Stimulated activated CD4-positive, alpha-beta T cell treated with anti-CD3 and anti-CD28 coated beads, Interleukin-2, amount 100 ng/mL, for 24 hours (primary cell): ENCODE data around the gene RCHY1.
A peak's percentile ranks its signal among the peaks of the same experiment; 100 is the strongest.
"Not testable (repeated sequence)": the region's sequence is repeated elsewhere in the genome, so short reads cannot be mapped to it uniquely, and the experiment has no call there.

Source experiments
- DNase-seq, 2 donors: peaks; one replicate each; pipeline ENCODE4 v3.0.0-alpha.2; 2020

The RCHY1 gene

GRCh38 chr4:75514949-75515612, 878 bp upstream of the RCHY1 start:
- DNase-seq: peak; percentile 10 to 24

DNA sequence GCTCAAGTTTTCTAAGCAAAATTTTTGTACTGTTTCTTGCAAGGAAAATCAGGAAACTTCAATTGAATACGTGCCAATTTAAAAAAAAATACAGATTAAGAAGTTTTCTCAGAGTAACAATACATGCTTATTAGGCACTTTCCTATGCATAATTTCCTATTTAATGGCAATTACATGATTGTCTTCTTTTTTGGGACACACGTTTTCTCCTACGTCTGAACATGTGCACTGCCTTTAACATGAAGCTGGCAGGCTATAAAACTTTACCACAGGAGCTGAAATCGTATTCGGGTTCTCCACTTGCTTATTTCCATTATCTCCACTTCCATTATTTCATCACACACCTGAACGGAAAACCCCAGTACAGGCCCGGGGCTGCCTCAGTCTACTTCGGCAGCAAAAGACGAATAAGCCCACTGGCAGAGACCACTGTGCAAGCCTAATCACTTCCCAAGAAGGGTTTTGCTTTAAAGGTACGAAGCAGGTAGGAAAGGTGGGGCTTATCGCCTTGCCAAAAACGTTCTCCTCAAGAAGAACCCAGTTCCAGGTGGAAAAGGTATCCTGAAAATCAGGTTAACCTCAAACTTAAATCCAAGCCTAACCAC, 575 bp downstream of the RCHY1 start:
- DNase-seq: no peak

DNA sequence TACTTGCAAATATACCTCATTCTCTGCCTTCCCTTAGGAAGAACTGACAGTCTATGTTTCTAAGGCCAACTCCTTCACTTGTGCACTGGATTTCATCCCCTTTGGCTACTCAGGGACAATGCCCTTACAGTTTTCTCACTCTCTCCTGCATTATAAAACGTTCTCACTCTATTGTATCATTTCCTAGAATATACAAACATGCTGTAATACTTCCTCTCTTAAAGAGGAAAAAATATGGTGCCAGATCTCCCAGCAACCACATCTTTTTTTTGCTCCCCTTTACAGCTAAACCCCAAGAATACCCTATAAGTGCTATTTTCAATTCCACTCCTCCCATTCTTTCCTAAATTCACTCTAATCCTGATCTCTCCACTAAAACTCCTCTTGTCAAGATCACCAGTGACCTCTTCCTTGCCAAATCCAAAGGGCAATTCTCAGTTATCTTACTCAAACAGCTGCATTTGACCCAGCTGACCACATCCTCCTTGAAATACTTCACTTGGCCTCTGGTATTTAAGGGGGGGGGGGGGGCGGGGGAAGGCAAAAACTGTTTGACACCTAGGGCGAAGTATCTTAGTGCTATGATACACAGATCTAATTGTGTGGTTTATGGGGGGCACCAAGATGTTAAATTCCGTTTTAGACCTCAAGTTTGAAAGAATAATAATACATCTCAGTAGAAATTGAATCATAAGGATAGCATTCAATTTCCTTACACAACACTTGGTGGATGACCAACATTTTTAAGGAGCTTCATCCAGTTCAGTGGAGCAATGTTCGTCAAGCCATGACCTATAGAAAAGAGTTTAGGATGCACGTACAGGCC, 1.6 kb downstream of the RCHY1 start:
- DNase-seq: no peak

DNA sequence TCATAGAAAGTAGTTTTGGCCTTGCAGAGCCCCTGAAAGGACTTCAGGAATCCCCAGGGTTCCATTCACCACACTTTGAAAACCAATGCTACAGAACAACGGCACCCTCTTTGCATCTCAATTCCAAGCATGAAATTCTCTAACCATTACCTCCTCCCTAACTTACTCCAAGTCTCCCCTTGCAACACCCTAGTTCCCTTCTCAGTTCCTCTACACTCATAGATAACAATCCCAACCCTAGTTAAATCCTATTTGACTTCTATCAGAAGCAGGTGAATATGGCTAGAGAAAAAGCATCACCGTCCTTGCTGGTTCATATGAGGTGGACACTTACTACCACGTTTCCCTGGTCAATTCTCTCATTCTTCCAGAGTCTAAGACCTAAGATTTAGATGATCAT, 2.4 kb downstream of the RCHY1 start:
- no peak for DNase-seq

DNA sequence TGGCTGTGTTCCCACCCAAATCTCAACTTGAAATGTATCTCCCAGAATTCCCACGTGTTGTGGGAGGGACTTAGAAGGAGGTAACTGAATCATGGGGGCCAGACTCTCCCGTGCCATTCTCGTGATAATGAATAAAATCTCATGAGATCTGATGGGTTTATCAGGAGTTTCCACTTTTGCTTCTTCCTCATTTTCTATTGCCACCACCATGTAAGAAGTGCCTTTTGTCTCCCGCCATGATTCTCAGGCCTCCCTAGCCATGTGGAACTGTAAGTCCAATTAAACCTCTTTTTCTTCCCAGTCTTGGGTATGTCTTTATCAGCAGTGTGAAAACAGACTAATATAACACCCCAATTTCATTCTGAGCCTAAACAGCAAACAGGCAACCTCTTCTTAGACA, 4.6 kb downstream of the RCHY1 start:
- DNase-seq: not testable (repeated sequence)

GRCh38 chr4:75505630-75506029, 8.6 kb downstream of the RCHY1 start:
- DNase-seq: no peak

GRCh38 chr4:75502671-75503070, 11.5 kb downstream of the RCHY1 start:
- no peak for DNase-seq

DNA sequence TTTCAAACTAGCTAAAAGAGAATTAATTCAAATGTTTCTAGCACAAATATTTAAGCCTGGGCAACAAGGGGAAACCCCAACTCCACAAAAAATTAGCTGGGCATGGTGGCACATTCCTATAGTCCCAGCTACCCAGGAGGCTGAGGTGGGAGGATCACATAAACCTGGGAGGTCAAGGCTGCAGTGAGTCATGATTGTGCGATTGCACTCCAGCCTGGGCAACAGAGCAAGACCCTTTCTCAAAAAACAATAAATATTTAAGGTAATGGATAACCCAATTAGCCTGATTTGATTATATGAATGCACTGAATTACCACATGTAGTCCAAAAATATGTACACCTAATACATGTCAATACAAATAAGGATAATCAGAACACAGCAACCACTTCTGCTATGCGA, 14.3 kb downstream of the RCHY1 start:
- no peak for DNase-seq

GRCh38 chr4:75498041-75498440, 16.2 kb downstream of the RCHY1 start:
- DNase-seq: no peak

- DNase-seq: no peak
Observed at GRCh38 chr4:75497133-75497532, 17.1 kb downstream of the RCHY1 start.

GRCh38 chr4:75496406-75496805, 17.8 kb downstream of the RCHY1 start:
- no peak for DNase-seq

DNA sequence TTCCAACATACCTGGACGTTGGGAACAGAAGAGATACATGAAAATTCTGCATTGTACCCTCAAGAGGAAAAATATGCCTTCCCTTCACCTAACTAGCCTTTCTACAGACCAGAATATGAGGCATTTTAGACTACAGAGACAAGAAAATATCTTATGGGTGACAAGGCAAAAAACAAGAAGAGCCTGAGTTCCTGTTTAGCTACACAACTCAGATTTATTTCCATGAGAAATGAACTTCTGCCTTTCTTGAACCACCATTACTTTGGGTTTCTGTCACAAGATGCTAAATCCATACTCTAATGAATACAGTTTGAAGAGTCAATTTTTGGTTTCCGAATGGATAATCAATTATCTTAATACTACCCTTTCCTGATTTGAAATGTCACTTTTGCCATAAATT, 18.7 kb downstream of the RCHY1 start:
- no peak for DNase-seq

DNA sequence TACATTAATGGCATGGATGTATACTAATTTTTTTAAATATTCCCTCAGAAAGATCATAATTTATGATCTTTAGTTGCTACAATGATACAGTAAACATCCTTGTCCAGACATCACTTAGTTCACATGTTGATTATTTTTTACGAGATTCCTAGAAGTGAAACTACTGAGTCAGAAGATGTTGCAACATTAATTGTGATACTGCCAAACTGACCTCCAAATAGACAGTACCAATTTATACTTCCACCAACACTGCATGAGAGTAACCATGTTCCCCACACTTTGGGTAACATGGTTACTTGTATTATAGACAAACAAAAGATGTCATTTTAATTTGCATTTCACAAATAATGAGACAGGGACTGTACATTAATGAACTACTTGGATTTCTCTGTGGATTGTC, 19.6 kb downstream of the RCHY1 start:
- no peak for DNase-seq

GRCh38 chr4:75490155-75490554, 24.0 kb downstream of the RCHY1 start:
- DNase-seq: no peak

GRCh38 chr4:75484190-75484589, 30.0 kb downstream of the RCHY1 start:
- DNase-seq: no peak

DNA sequence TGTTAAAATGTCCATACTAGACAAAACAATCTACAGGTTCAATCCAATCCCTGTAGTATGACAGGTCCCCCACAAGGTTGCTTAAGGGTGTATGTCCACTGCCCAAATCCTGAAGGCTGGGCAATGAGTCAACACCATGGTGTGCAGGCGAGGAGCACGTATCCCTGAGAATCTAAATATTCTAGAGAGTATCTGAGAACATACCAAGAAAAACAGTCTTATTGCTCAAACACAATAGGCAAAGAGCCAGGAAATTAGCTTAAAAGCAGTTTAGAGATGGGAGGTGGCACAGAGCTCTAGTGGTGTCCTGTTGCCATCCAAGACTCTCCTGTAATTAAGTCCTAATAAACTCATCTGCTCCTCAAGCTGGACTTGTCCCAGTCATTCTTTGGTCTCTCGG, 37.0 kb downstream of the RCHY1 start:
- DNase-seq: no peak

DNA sequence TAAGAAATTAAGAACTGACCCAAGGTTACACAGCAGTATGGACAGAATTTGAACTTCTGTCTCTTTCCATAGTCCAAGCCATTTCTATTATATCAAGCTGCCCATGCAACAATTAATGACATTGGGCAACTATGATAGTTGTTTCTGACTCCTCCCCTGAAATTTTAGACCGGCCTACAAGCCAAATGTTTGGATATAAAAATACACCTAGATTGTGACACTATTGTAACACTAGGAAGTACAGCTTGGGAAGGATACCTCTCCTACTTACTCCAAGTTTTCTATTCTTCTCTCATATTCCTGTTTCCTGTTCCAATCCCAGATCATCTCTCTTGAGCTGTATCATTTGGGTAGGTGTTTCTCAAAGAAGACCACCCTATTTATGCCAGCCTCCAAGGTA, 43.5 kb downstream of the RCHY1 start:
- DNase-seq: no peak

GRCh38 chr4:75469896-75470295, 44.3 kb downstream of the RCHY1 start:
- no peak for DNase-seq

DNA sequence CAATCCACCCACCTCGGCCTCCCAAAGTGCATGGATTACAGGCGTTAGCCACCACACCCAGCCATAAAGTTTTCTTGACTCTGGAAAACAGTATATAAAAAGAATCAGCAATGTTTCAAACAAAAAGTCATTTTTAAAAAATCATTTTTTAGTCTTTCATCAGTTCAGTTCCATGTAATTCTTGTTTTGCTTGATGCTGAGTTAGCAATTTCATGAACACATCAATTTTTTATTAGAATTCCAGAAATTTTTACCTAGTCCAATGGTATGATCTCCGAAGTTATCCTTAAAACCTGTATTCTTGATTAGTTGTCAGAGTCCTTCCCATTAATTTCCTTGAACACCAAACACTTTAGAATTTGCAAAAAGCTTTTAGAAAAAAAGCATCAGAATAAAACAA, 56.8 kb downstream of the RCHY1 start:
- DNase-seq: no peak

DNA sequence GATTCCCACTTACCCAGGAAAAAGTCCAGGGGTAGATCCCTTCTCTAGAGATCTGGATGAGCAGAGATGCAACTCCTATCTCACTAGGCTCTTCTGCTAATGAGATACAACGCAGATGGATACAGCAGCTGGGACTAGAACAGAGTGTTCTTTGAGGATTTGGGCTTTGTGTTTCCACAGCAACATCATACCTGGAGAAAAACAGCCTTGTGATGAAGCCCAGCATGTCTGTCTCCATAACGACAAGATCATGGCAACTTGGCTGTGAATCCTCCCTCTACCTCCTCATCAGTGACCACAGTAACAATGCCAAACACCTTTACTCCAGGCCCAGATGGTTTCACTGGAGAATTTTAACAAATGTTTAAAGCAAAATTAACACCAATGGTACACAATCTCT, 80.1 kb downstream of the RCHY1 start:
- no peak for DNase-seq

GRCh38 chr4:75432683-75433082, 81.5 kb downstream of the RCHY1 start:
- DNase-seq: no peak

- no peak for DNase-seq
Observed at GRCh38 chr4:75429208-75429607, 85.0 kb downstream of the RCHY1 start.
